Measurements from ENCODE around the gene IL5.
"Not testable (repeated sequence)": the region's sequence is repeated elsewhere in the genome, so short reads cannot be mapped to it uniquely, and the experiment has no call there.

IL5 gene

GRCh38 chr5:132543472-132544201 lies at the start of gene IL5:
Gene IL5, minus strand, starts transcription at chr5:132543522. Its CDS starts 44 bp downstream, at chr5:132543478.
- no peak for DNase-seq

GRCh38 chr5:132592521-132592920 lies 49.2 kb upstream of the IL5 start:
- no peak for DNase-seq

DNA sequence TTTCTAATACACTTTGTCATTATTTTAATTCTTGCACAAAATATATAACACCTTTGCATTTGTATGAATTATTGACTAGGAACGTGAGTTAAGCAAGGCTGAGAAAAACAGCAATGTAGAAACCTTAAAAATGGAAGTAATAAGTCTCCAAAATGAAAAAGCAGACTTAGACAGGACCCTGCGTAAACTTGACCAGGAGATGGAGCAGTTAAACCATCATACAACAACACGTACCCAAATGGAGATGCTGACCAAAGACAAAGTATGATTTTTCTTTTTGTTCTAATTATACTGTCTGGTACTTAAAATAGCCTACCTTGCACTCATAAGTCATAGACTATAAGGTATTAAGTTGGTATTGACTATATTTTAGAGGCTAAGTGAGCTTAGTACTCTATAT lies 47.8 kb upstream of the IL5 start:
- DNase-seq: no peak

DNA sequence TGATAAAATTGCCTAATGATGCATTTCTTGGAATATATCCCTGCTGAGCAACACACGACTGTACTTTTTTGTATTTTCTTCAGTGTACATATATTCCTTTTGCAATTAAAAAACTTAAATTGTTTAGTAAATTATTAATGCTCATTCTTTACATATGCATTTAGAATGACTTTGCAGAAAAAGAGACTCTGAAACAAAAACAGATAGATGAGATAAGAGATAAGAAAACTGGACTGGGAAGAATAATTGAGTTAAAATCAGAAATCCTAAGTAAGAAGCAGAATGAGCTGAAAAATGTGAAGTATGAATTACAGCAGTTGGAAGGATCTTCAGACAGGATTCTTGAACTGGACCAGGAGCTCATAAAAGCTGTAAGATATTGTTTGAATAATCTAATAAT lies 46.1 kb upstream of the IL5 start:
- no peak for DNase-seq

DNA sequence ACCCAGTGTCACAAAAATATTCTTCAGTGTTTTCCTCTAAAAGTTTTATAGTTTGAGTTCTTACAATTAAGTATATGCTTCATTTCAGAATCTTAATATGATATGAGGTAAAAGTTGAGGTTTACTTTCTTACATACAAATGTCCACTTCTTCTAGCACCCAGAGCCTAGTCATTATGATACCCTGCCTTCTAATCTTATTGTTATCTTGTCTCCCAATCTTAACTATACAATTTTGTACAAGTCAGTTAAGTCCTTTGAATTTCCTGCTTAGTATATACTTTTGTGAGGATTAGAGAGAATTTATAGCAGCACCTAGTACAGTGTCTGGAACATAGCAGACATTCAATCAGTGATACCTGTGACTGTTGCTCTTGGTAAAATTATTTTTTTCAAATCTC lies 42.7 kb upstream of the IL5 start:
- no peak for DNase-seq

GRCh38 chr5:132584560-132584959 lies 41.2 kb upstream of the IL5 start:
- not testable (repeated sequence) for DNase-seq

DNA sequence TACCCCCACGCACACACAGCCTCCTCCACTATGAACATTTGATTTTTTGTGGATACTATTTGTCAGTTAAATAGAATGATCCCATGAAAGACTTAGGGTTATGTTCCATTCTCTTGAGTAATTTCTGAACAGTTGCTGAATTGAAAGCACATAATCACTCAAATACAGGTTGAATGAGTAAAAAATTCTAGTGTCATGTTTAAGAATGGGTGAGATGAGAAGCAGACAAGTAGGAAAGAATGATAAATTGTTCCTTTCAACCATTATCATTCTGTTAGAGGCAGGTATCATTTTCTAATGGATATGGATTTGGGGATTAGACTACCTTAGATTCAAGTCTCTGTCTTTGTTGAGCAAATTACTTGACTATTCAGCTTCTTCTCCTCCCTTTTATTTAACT lies 32.8 kb upstream of the IL5 start:
- no peak for DNase-seq

- DNase-seq: no peak
Observed at GRCh38 chr5:132566657-132567056, 23.3 kb upstream of the IL5 start.

DNA sequence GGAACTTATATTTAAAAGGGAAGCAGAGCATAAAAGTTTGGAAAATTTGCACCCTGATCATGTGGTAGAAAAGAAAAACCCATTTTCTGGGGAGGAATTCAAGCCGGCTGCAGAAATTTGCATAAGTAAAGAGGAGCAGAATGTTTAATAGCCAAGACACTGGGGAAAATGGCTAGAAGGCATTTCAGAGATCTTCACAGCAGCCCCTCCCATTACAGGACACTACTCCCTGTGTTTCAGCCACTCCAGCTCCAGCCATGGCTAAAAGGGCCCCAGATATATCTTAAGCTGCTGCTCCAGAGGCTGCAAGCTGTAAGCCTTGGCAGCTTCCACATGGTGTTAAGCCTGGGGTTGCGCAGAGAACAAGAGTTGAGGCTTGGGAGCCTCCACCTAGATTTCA lies 21.2 kb upstream of the IL5 start:
- not testable (repeated sequence) for DNase-seq

DNA sequence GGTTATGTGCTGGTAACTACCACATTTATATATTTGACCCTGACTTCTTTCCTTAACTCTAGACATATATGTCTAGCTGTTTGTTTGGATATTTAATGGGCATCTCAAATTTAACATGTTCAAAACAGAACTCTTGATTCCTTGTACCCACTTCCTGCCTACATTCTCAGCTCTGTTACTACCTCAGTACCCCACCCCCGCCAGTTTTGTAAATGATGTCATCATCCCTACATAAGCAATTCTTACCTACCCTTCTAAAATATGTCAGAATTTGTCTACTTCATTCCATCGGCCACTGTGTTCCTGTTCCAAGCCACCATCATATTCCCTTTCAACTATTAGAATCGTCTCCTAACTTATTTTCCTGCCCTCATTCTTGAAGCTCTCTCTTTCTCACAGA lies 18.3 kb upstream of the IL5 start:
- no peak for DNase-seq

DNA sequence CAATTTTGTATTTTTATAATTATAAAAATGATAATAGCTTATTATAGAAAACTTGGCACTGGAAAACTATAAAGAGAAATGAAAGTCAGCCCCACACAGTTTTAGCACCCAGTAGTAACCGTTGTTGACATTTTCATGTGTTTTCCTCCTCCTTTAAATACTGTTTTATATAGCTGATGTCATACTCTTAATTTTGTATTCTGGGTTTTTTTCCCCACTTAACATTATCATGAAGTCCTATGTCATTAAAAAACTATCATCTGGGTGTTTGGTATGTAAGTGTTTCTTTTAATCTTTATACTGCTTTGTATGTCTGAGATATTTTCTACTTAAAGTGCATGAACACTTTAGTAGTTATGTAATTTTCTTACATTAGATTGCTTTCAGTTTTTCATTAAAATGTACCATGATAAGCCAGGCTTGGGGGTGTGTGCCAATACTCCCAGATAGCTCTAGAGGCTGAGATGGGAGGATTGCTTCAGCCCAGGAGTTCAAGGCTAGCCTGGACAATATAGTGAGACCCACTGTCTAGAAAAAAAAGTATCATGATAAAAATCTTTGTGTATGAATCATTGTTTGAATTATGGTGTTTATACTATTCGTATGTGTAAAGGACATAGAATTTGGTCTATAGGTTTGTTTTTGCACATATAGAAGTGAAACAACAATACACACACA lies 16.2 kb upstream of the IL5 start:
- DNase-seq: no peak

GRCh38 chr5:132557478-132558172 lies 14.3 kb upstream of the IL5 start:
- DNase-seq: peak; percentile 23

DNA sequence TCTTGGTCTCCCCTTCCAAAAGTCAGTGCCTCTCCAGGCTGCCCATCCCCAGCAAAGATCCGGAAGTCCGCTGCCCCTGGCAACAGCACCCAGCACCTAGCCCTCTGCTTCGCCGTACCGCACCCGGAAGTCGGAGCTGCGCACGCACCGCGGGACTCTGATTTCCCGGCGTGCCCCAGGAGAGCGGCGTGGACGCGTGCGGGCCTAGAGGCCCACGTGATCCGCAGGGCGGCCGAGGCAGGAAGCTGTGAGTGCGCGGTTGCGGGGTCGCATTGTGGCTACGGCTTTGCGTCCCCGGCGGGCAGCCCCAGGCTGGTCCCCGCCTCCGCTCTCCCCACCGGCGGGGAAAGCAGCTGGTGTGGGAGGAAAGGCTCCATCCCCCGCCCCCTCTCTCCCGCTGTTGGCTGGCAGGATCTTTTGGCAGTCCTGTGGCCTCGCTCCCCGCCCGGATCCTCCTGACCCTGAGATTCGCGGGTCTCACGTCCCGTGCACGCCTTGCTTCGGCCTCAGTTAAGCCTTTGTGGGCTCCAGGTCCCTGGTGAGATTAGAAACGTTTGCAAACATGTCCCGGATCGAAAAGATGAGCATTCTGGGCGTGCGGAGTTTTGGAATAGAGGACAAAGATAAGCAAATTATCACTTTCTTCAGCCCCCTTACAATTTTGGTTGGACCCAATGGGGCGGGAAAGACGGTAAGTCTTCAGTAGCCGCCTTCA lies 13.6 kb upstream of the IL5 start, which contains the start of gene RAD50:
Gene RAD50, plus strand, starts transcription at position 215 of the 715 bp plus-strand sequence. Its CDS starts 348 bp downstream, at position 563.
- peak; percentile 81 for DNase-seq

GRCh38 chr5:132556153-132556762 lies 12.9 kb upstream of the IL5 start:
- DNase-seq: no peak

- no peak for DNase-seq
Observed at GRCh38 chr5:132549576-132549975, 6.3 kb upstream of the IL5 start.

GRCh38 chr5:132548834-132549233 lies 5.5 kb upstream of the IL5 start:
- not testable (repeated sequence) for DNase-seq

DNA sequence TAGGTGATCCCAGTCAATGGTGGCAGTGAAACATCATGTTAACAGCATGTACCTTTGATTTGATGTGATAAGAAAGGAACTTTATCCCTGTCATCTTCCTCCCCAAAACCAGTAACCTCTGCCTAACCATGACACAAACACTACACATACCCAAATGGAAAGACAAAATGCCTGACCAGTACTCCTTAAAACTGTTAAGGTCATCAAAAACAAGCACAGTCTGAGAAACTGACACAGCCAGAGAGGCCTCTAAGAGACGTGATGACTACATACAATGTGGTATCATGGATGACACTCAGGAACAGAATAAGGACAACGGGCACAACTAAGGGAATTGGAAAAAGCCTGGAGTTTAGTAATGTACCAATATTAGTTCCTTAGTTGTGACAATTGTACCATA lies 3.9 kb upstream of the IL5 start:
- DNase-seq: no peak

GRCh38 chr5:132546108-132546507 lies 2.8 kb upstream of the IL5 start:
- no peak for DNase-seq

DNA sequence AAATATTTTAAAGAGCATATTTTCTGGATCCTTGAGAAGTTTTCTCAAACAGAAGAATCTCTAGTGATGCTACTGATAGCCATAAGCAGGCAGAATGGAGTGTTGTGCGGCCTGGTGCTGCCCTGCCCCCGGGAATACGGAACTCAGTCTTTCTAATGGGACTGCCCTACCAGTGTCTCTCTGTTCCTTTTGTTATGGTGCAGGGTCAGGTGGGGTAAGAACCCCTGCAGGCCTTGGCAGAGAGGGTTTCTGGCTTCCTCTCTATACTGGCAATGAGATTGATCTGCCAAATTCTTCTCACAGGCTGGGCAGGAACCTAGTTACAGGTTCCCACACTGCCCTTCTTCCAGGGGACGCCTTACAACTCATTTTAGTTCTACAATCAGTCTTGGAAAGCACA lies 2.6 kb downstream of the IL5 start:
- DNase-seq: no peak

- no peak for DNase-seq
Observed at GRCh38 chr5:132540149-132540548, 3.2 kb downstream of the IL5 start.

DNA sequence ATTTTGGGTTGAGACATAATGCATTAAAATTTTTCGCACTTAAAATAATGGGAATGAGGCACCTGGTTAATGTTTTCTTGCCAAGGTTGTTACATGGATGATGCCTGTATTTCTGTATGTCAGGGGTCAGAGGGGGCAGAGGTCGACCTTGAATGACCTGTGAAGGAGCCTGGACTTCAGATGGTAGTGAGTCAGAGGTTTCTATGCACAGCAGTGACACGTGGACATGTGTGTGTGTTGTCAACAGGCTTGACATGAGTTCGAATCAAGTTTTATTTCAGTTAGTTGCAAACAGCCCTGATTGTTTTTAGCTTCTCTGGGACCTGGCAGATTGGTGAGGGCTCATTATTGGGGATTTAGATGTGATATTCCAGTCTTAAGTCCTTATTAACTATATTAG lies 3.6 kb downstream of the IL5 start:
- no peak for DNase-seq

GRCh38 chr5:132530946-132531345 lies 12.4 kb downstream of the IL5 start:
- no peak for DNase-seq

Measured in NCI-H2171 treated with DMSO at 0.1 percent for 48 hours (cell line).